ENCODE results near the gene RRP15. TPM values are rescaled to one million over a fixed set of nuclear protein-coding genes. Genes with fewer than 3 reads are reported as not detected.

Gene RRP15
- total RNA-seq, 4 donors from 2014 or later: 2.6 to 21.8 (median 12.9) TPM

- no peaks in the 10 kb centered on the region for H3K4me1 ChIP-seq
- H3K36me3 ChIP-seq: no peaks in the 10 kb centered on the region
- TF ChIP-seq POLR2A (IDR thresholded peaks at IDR 0.05) (no peak), CTCF (IDR thresholded peaks at IDR 0.05) (no peak)
- H3K27me3 ChIP-seq: no peaks in the 10 kb centered on the region
- intact Hi-C loops (cut with DNase I; ENCODE audit: low total_unique reads): no loop called here
- DNase-seq: peak in 1 of 2 donors; percentile 61
- H3K4me3 ChIP-seq: peak overlapping the region; percentile 53 to 70
- no peaks in the 10 kb centered on the region for H3K9me3 ChIP-seq
- peak overlapping the region; percentile 91 to 97 for H3K27ac ChIP-seq
Observed at GRCh38 chr1:218347723-218348627, 62.9 kb downstream of the RRP15 start.

GRCh38 chr1:218348628-218349071 is 63.6 kb downstream of the RRP15 start:
- intact Hi-C loops (cut with DNase I; ENCODE audit: low total_unique reads): no loop called here
- Histone ChIP-seq H3K36me3 (no peaks in the 10 kb centered on the region), H3K27me3 (no peaks in the 10 kb centered on the region), H3K4me3 (peak overlapping the region; percentile 53 to 70), H3K9me3 (no peaks in the 10 kb centered on the region), H3K4me1 (no peaks in the 10 kb centered on the region), H3K27ac (peak overlapping the region; percentile 91 to 97)
- no peak for DNase-seq
- no peak for TF ChIP-seq CTCF (IDR thresholded peaks at IDR 0.05)
- no peak for TF ChIP-seq POLR2A (IDR thresholded peaks at IDR 0.05)

- Histone ChIP-seq H3K36me3 (no peaks in the 10 kb centered on the region), H3K9me3 (no peaks in the 10 kb centered on the region), H3K4me3 (peak overlapping the region in 1 of 2 donors; percentile 70), H3K27ac (peak overlapping the region; percentile 91 to 97), H3K27me3 (no peaks in the 10 kb centered on the region), H3K4me1 (no peaks in the 10 kb centered on the region)
- no peak for TF ChIP-seq CTCF (IDR thresholded peaks at IDR 0.05)
- TF ChIP-seq POLR2A (IDR thresholded peaks at IDR 0.05): no peak
- intact Hi-C loops (cut with DNase I; ENCODE audit: low total_unique reads): no loop called here
- no peak for DNase-seq
Observed at GRCh38 chr1:218349348-218350034, 64.4 kb downstream of the RRP15 start.

GRCh38 chr1:218350035-218350525 is 65.0 kb downstream of the RRP15 start:
- no peak overlapping the region for H3K4me3 ChIP-seq
- no peaks in the 10 kb centered on the region for H3K9me3 ChIP-seq
- intact Hi-C loops (cut with DNase I; ENCODE audit: low total_unique reads): no loop called here
- DNase-seq: no peak
- H3K36me3 ChIP-seq: no peaks in the 10 kb centered on the region
- H3K27ac ChIP-seq: peak overlapping the region; percentile 91 to 97
- no peaks in the 10 kb centered on the region for H3K27me3 ChIP-seq
- no peaks in the 10 kb centered on the region for H3K4me1 ChIP-seq
- TF ChIP-seq CTCF (IDR thresholded peaks at IDR 0.05) (no peak), POLR2A (IDR thresholded peaks at IDR 0.05) (no peak)
